H1 (cell line): Measurements from ENCODE around the gene OXA1L. TPM values are rescaled to one million over a fixed set of nuclear protein-coding genes. Genes with fewer than 3 reads are reported as not detected.

Source experiments
- CEBPB ChIP-seq: IDR thresholded peaks from 2 replicates; pipeline ENCODE4 v1.6.1; 2012; ENCODE audit warnings: low read depth, low read length
- TAF7 ChIP-seq: optimal IDR thresholded peaks from 2 replicates; pipeline ENCODE3; 2011; ENCODE audit warnings: low read depth, mild to moderate bottlenecking, inconsistent platforms, low read length, moderate library complexity, borderline replicate concordance
- polyA plus RNA-seq, 7 experiments: library from polyadenylated mRNA; depleted of rRNA in 3 of 7; stranded (reverse) in 5 of 7; unstranded in 2 of 7; fragments of >200 nt in 5 of 7; fragments of 200-250 nt in 2 of 7; gene quantifications; 1 replicate in 5 of 7; 2 replicates in 1 of 7; 4 replicates in 1 of 7; pipeline versions ENCODE4 v1.2.1 to v1.2.3, GENCODE V29; 2011 to 2013; ENCODE audit warnings: missing spikeins in 2 of 7, mixed read lengths in 2 of 7
- total RNA-seq: library from RNA; stranded (reverse); fragmentation: NEBNext Ultra II Directional; extraction: Animal tissue kit (Norgen Biotek cat#: 25700); gene quantifications from 2 replicates; pipeline ENCODE4 v1.2.1, GENCODE V29; 2021
- TF ChIP-seq, protein P1 (sequence below): IDR thresholded peaks from 2 replicates; pipeline ENCODE4 v1.6.1; 2011; ENCODE audit warnings: low read depth, mild to moderate bottlenecking, low read length; ENCODE audit not compliant: insufficient read depth
- TF ChIP-seq, protein P2 (sequence below): IDR thresholded peaks from 2 replicates; pipeline ENCODE4 v1.6.1; 2012; ENCODE audit warnings: inconsistent platforms

The OXA1L gene
- total and polyA plus RNA-seq, 2 of the 8 experiments (the other 6 are each of a cell fraction or from before 2014, with no cell fraction given) = 125 to 199 TPM

DNA sequence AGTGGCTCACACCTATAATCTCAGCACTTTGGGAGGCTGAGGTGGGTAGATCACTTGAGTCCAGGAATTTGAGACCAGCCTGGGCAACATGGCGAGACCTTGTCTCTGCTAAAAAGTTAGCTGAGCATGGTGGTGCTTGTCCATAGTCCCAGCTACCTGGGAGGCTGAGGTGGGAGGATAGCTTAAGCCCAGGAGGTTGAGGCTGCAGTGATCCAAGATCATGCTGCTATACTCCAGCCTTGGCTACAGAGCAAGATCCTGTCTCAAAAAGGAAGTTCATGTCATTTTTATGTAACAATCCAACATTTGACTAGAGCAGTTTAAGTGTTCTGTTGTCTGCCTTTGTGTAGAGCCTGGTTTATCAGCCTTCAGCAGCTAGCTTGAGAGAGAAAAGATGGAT lies 6.2 kb downstream of the OXA1L start (continued):
- TF ChIP-seq, protein P1, sequence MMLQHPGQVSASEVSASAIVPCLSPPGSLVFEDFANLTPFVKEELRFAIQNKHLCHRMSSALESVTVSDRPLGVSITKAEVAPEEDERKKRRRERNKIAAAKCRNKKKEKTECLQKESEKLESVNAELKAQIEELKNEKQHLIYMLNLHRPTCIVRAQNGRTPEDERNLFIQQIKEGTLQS = no peak
- TF ChIP-seq, protein P2, sequence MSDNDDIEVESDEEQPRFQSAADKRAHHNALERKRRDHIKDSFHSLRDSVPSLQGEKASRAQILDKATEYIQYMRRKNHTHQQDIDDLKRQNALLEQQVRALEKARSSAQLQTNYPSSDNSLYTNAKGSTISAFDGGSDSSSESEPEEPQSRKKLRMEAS = no peak
- no peak for TF ChIP-seq CEBPB
- TF ChIP-seq TAF7 = no peak
